Breast epithelium (tissue), 3 donors: ENCODE results near the gene HEXD.

Experiments
- CTCF ChIP-seq, 3 donors: fragments of 450-650 bp; IDR thresholded peaks; one replicate each; pipeline ENCODE4 v1.5.1; 2016 to 2017; ENCODE audit warnings: antibody characterized with exemption in 3 of 3, mild to moderate bottlenecking in 3 of 3, moderate library complexity in 3 of 3
- POLR2A ChIP-seq: fragments of 450-650 bp; IDR thresholded peaks from one replicate; pipeline ENCODE4 v1.6.1; 2016; ENCODE audit warnings: antibody characterized with exemption, mild to moderate bottlenecking, moderate library complexity

GRCh38 chr17:82489851-82490511 is 71.8 kb downstream of the HEXD start:
- TF ChIP-seq CTCF (IDR thresholded peaks at IDR 0.05): no peak
- TF ChIP-seq POLR2A: no peak
